ENCODE measurements around the gene IL13.

Gene IL13

DNA sequence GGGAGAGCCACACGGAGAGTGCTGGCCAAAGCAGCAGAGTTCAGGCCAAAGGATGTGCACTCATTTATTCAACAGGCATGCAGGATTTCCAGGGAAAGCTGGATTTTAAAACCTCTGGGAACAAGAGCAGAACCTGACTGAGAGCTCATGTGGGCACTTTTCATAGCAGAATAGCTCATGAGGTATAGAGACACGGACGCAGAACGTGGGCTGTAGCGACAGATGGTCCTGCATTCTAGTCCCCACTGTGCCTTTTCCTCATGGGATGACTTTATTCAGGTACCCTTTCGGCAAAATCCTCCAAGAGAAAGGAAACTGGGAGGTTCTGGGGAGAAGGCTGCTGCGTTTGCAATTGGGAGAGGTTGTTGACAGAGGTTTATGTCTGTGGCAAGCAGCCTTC, 21.2 kb downstream of the IL13 start:
- no peaks in the 10 kb centered on the region for H3K27me3 ChIP-seq
- H3K9me3 ChIP-seq, result no peaks in the 10 kb centered on the region
- H3K27ac ChIP-seq, result no peak overlapping the region
- H3K36me3 ChIP-seq, result no peaks in the 10 kb centered on the region
- H3K4me1 ChIP-seq (ENCODE audit: control insufficient read depth in 1 of 2, insufficient read depth in 1 of 2, low read depth in 1 of 2, low read length in 1 of 2), result no peaks in the 10 kb centered on the region
- TF ChIP-seq, protein P1, sequence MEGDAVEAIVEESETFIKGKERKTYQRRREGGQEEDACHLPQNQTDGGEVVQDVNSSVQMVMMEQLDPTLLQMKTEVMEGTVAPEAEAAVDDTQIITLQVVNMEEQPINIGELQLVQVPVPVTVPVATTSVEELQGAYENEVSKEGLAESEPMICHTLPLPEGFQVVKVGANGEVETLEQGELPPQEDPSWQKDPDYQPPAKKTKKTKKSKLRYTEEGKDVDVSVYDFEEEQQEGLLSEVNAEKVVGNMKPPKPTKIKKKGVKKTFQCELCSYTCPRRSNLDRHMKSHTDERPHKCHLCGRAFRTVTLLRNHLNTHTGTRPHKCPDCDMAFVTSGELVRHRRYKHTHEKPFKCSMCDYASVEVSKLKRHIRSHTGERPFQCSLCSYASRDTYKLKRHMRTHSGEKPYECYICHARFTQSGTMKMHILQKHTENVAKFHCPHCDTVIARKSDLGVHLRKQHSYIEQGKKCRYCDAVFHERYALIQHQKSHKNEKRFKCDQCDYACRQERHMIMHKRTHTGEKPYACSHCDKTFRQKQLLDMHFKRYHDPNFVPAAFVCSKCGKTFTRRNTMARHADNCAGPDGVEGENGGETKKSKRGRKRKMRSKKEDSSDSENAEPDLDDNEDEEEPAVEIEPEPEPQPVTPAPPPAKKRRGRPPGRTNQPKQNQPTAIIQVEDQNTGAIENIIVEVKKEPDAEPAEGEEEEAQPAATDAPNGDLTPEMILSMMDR (IDR thresholded peaks at IDR 0.05), result no peak
- no peak overlapping the region for H3K4me3 ChIP-seq (ENCODE audit: low read depth in 1 of 2, low read length in 1 of 2)

DNA sequence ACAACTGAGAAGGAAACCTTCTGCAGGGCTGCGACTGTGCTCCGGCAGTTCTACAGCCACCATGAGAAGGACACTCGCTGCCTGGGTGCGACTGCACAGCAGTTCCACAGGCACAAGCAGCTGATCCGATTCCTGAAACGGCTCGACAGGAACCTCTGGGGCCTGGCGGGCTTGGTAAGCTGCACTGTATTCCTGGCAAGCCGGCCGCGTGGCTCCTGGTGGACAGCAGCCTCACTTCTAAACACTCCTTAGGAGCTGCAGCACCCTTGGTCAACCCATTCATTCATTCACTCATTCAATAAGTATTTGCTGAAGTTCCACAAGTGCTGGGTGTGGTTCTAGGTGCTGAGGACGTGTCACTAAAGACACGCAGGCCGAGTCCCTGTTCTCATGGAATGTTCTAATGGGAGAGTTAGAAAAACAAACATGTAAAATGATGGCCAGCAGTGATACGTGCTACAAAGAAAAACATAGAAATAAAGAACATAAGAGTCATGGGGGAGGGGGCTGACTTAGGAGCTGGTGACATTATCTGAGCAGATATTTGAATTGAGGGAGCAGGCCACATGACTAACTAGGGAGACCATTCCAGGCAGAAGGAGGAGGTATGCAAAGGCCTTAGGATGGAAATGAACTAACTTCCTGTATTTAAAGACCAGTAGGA, 21.9 kb downstream of the IL13 start:
- Histone ChIP-seq H3K9me3 (no peaks in the 10 kb centered on the region), H3K4me3 (ENCODE audit: low read depth in 1 of 2, low read length in 1 of 2) (no peak overlapping the region), H3K27ac (no peak overlapping the region), H3K27me3 (no peaks in the 10 kb centered on the region), H3K4me1 (ENCODE audit: control insufficient read depth in 1 of 2, insufficient read depth in 1 of 2, low read depth in 1 of 2, low read length in 1 of 2) (no peaks in the 10 kb centered on the region), H3K36me3 (no peaks in the 10 kb centered on the region)
- TF ChIP-seq, protein P1 (IDR thresholded peaks at IDR 0.05), result no peak

DNA sequence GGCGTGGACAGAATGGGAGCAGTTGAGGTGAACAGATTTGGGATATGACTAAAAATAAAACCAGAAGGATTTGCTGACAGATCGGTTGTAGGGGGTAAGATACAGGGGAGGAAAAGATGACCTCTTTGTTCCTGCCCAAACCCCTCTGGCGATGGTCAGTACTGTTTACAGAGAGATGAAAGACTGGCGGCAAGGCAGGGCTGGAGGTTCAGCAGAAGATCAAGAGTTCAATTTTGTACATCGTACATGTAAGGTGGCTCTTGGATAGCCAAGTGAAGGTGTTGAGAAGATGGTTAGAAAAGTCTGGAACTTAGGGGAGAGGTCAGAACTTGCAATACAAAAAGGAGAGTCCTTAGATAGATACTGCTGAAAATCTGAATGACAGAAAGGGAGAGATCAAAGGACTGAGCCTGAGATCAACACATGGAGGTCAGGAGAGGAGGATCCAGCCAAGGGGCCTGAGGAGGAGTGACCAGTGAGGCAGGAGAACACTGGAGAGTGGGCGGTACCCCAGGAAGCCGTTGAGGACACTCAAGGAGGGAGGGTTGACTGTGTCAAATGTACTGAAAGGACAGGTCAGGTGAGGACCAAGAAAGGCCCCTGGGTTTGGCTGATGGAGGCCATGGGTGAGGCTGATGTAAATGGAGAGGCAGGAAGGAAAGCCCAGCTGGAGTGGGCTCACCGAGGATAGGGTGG, 23.0 kb downstream of the IL13 start:
- H3K27ac ChIP-seq, result no peak overlapping the region
- H3K4me1 ChIP-seq (ENCODE audit: control insufficient read depth in 1 of 2, insufficient read depth in 1 of 2, low read depth in 1 of 2, low read length in 1 of 2), result no peaks in the 10 kb centered on the region

DNA sequence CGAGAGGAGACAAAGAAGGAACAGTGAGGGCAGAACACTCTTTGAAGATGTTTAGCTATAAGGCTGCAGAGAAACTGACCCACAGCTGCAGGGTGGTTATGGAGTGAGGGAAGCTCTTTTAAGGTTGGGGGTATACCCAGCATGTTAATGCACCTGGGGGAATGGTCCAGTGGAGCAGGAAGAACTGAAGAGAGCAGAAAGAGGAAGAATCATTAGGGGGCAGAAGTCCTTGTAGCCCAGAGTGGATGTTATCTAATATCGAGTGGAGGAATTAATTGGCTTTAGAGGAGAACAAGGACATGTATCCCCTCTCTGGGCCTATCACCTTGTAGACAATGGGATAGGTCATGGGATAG, 23.5 kb downstream of the IL13 start:
- TF ChIP-seq, protein P1 (IDR thresholded peaks at IDR 0.05), result no peak
- no peak overlapping the region for H3K4me3 ChIP-seq (ENCODE audit: low read depth in 1 of 2, low read length in 1 of 2)
- no peaks in the 10 kb centered on the region for H3K36me3 ChIP-seq
- no peaks in the 10 kb centered on the region for H3K4me1 ChIP-seq (ENCODE audit: control insufficient read depth in 1 of 2, insufficient read depth in 1 of 2, low read depth in 1 of 2, low read length in 1 of 2)
- H3K27ac ChIP-seq, result no peak overlapping the region
- H3K9me3 ChIP-seq, result no peaks in the 10 kb centered on the region
- H3K27me3 ChIP-seq, result no peaks in the 10 kb centered on the region

More for the DNA sequence above, 23.0 kb downstream of the IL13 start:
- Histone ChIP-seq H3K4me3 (ENCODE audit: low read depth in 1 of 2, low read length in 1 of 2) (no peak overlapping the region), H3K9me3 (no peaks in the 10 kb centered on the region), H3K36me3 (no peaks in the 10 kb centered on the region), H3K27me3 (no peaks in the 10 kb centered on the region)
- TF ChIP-seq, protein P1 (IDR thresholded peaks at IDR 0.05), result no peak

DNA sequence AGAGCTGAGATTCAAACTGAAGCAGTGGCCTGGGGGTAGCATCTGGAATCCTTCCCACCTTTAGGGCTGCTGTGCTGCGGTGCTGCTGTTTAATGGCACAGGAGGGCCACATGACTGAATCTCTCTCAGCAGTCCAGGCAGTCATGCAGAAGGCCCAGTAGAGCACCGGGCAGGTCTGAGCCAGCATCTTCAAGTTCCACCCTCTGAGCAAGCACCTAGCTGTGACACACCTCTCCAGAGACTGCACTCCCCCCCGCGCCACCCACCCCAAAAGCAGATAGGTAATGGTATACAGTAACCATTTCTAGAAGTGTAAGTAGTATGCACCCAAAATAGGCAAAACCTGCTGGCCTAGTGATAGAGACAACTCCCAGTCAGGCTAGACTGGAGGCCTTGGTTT, 24.0 kb downstream of the IL13 start:
- Histone ChIP-seq H3K27me3 (no peaks in the 10 kb centered on the region), H3K4me3 (ENCODE audit: low read depth in 1 of 2, low read length in 1 of 2) (no peak overlapping the region), H3K27ac (no peak overlapping the region), H3K4me1 (ENCODE audit: control insufficient read depth in 1 of 2, insufficient read depth in 1 of 2, low read depth in 1 of 2, low read length in 1 of 2) (no peaks in the 10 kb centered on the region), H3K9me3 (no peaks in the 10 kb centered on the region), H3K36me3 (no peaks in the 10 kb centered on the region)
- TF ChIP-seq, protein P1 (IDR thresholded peaks at IDR 0.05), result no peak

Measured in neutrophil (primary cell).